SH-SY5Y (cell line): ENCODE measurements around the gene CSNK1E.

Experiments
- GATA2 ChIP-seq: IDR thresholded peaks from 2 replicates; pipeline ENCODE4 v1.6.1; 2011; ENCODE audit warnings: mild to moderate bottlenecking, low read depth, low read length
- GATA3 ChIP-seq: IDR thresholded peaks from 2 replicates; pipeline ENCODE4 v1.6.1; 2011; ENCODE audit warnings: low read depth, mild to moderate bottlenecking, low read length, moderate library complexity

- no peak for TF ChIP-seq GATA2
- TF ChIP-seq GATA3, result no peak
Measured at GRCh38 chr22:38303974-38304373, 13.3 kb downstream of the CSNK1E start.
